WTC11 (cell line): ENCODE measurements around the gene ITK. TPM values are rescaled to one million over a fixed set of nuclear protein-coding genes. Genes with fewer than 3 reads are reported as not detected.

ENCODE experiments used
- ATAC-seq: fragments of 200-7000 bp; cut with Tn5 transposase; 2 replicates; pipeline ENCODE4 v1.10.0; 2021; ENCODE audit warnings: mild to moderate bottlenecking, moderate library complexity
- CTCF ChIA-PET: fragments of 300-600 bp; sonication (Branson Sonifier 250); formaldehyde crosslinking; loops from one replicate; lab custom pipeline; 2021; ENCODE audit warnings: antibody characterized with exemption; lab: Charles Lee
- POLR2A ChIA-PET: fragments of 350-600 bp; sonication (Branson Sonifier 250); formaldehyde crosslinking; loops from one replicate; lab custom pipeline; 2021; ENCODE audit warnings: antibody characterized with exemption; lab: Charles Lee
- DNase-seq: peaks from one replicate; pipeline ENCODE4 v3.0.0; 2021; ENCODE audit warnings: low spot score
- H3K27ac Mint-ChIP-seq: 2 replicates; pipeline ENCODE4 v1.8.0; 2021; ENCODE audit warnings: mixed read lengths
- H3K27me3 Mint-ChIP-seq: 2 replicates; pipeline ENCODE4 v1.8.0; 2021; ENCODE audit warnings: low read depth, mild to moderate bottlenecking, moderate library complexity, mixed read lengths
- H3K36me3 Mint-ChIP-seq: 2 replicates; pipeline ENCODE4 v1.8.0; 2021; ENCODE audit warnings: mixed read lengths
- H3K4me1 Mint-ChIP-seq: 2 replicates; pipeline ENCODE4 v1.8.0; 2022; ENCODE audit warnings: mixed read lengths
- H3K4me3 Mint-ChIP-seq: 2 replicates; pipeline ENCODE4 v1.8.0; 2021; ENCODE audit warnings: mild to moderate bottlenecking, moderate library complexity, mixed read lengths
- H3K9me3 Mint-ChIP-seq: 2 replicates; pipeline ENCODE4 v1.8.0; 2021; ENCODE audit warnings: mixed read lengths
- CBFB ChIP-seq: sonication (generic); formaldehyde crosslinking; IDR thresholded peaks from 2 replicates; pipeline ENCODE4 v1.8.1; 2022; ENCODE audit warnings: mild to moderate bottlenecking, low read depth, missing genetic modification reagents
- CREB1 ChIP-seq: sonication (generic); formaldehyde crosslinking; IDR thresholded peaks from 2 replicates; pipeline ENCODE4 v1.8.0; 2023; ENCODE audit warnings: mild to moderate bottlenecking, missing genetic modification reagents
- NR3C1 ChIP-seq: sonication (generic); formaldehyde crosslinking; conservative IDR thresholded peaks from 2 replicates; pipeline ENCODE4 v1.8.1; 2023; ENCODE audit warnings: low read depth, mild to moderate bottlenecking, missing genetic modification reagents
- RELA ChIP-seq: sonication (generic); formaldehyde crosslinking; IDR thresholded peaks from 2 replicates; pipeline ENCODE4 v1.8.1; 2022; ENCODE audit warnings: missing genetic modification reagents, mild to moderate bottlenecking, borderline replicate concordance
- TP53 ChIP-seq: sonication (generic); formaldehyde crosslinking; IDR thresholded peaks from 2 replicates; pipeline ENCODE4 v1.8.1; 2023; ENCODE audit warnings: mild to moderate bottlenecking, missing genetic modification reagents
- ZNF121 ChIP-seq: sonication (generic); formaldehyde crosslinking; IDR thresholded peaks from 2 replicates; pipeline ENCODE4 v1.8.0; 2023; ENCODE audit warnings: missing genetic modification reagents
- ZNF138 ChIP-seq: sonication (generic); formaldehyde crosslinking; conservative IDR thresholded peaks from 2 replicates; pipeline ENCODE4 v1.8.1; 2022; ENCODE audit warnings: mild to moderate bottlenecking, moderate library complexity, missing genetic modification reagents
- ZNF317 ChIP-seq: sonication (generic); formaldehyde crosslinking; IDR thresholded peaks from 2 replicates; pipeline ENCODE4 v1.8.1; 2023; ENCODE audit warnings: low read depth, mild to moderate bottlenecking, moderate library complexity, missing genetic modification reagents, borderline replicate concordance
- ZNF396 ChIP-seq: fragments of 250-450 bp; sonication (Bioruptor Pico); IDR thresholded peaks from 2 replicates; pipeline ENCODE4 v1.8.0; 2021; ENCODE audit warnings: mild to moderate bottlenecking, moderate library complexity, borderline replicate concordance
- total RNA-seq: library from RNA; stranded (reverse); gene quantifications from 3 replicates; pipeline ENCODE4 v1.2.3, GENCODE V29; 2021
- TF ChIP-seq, protein P1 (sequence below): sonication (generic); formaldehyde crosslinking; IDR thresholded peaks from 2 replicates; pipeline ENCODE4 v1.8.1; 2022; ENCODE audit warnings: mild to moderate bottlenecking, missing genetic modification reagents, moderate library complexity, borderline replicate concordance
- TF ChIP-seq, protein P2 (sequence below): fragments of 250-450 bp; sonication (Bioruptor Pico); IDR thresholded peaks from 2 replicates; pipeline ENCODE4 v1.9.0; 2021; ENCODE audit warnings: mild to moderate bottlenecking
- TF ChIP-seq, protein P3 (sequence below): fragments of 250-450 bp; sonication (Bioruptor Pico); IDR thresholded peaks from 2 replicates; pipeline ENCODE4 v1.9.0; 2021; ENCODE audit warnings: mild to moderate bottlenecking
- TF ChIP-seq, protein P4 (sequence below): sonication (generic); formaldehyde crosslinking; IDR thresholded peaks from 2 replicates; pipeline ENCODE4 v1.8.0; 2022; ENCODE audit warnings: mild to moderate bottlenecking, missing genetic modification reagents
- TF ChIP-seq, protein P5 (sequence below): sonication (generic); formaldehyde crosslinking; IDR thresholded peaks from 2 replicates; pipeline ENCODE4 v1.8.0; 2022; ENCODE audit warnings: mild to moderate bottlenecking, missing genetic modification reagents
- TF ChIP-seq, protein P6 (sequence below): sonication (generic); formaldehyde crosslinking; IDR thresholded peaks from 2 replicates; pipeline ENCODE4 v1.8.0; 2023; ENCODE audit warnings: mild to moderate bottlenecking, missing genetic modification reagents
- TF ChIP-seq, protein P7 (sequence below): fragments of 250-450 bp; sonication (Bioruptor Pico); IDR thresholded peaks from 2 replicates; pipeline ENCODE4 v1.9.0; 2021; ENCODE audit warnings: moderate library complexity, mild to moderate bottlenecking, inconsistent platforms, borderline replicate concordance
- TF ChIP-seq, protein P8 (sequence below): fragments of 250-450 bp; sonication (Bioruptor Pico); conservative IDR thresholded peaks from 2 replicates; pipeline ENCODE4 v1.9.0; 2021; ENCODE audit warnings: mild to moderate bottlenecking
- TF ChIP-seq, protein P9 (sequence below): sonication (generic); formaldehyde crosslinking; IDR thresholded peaks from 2 replicates; pipeline ENCODE4 v1.8.1; 2023; ENCODE audit warnings: mild to moderate bottlenecking, missing genetic modification reagents, moderate library complexity

The ITK gene
- total RNA-seq, 1 experiment from 2014 or later: 0.52 TPM

DNA sequence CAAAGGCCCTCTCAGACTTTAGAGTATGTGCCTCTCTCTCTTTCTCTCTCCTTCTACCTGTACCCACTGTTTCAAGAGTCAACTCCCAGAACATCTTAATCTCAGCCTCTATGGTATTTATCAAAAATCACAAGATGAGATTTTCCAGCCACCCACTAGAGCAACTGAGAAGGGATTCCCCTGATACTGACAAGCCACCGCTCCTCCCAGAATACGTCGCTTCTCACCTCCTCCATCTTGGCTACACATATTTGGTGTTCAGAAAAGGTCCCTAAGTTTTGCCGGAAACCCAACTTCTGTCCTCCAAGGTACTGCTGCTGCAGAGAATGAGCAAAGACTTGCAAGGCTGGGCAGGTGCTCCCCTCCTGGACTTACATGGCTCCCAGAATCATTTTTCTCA, 20.6 kb upstream of the ITK start:
- Mint-ChIP-seq H3K27ac (no peak overlapping the region), H3K9me3 (no peaks in the 10 kb centered on the region), H3K36me3 (no peaks in the 10 kb centered on the region), H3K4me1 (no peaks in the 10 kb centered on the region)
- ATAC-seq (no peak), DNase-seq (no peak)
- CTCF ChIA-PET: no interaction called here
- POLR2A ChIA-PET: no interaction called here
- TF ChIP-seq TP53 (CRISPR knock-in tag): no peak
- TF ChIP-seq, protein P1, sequence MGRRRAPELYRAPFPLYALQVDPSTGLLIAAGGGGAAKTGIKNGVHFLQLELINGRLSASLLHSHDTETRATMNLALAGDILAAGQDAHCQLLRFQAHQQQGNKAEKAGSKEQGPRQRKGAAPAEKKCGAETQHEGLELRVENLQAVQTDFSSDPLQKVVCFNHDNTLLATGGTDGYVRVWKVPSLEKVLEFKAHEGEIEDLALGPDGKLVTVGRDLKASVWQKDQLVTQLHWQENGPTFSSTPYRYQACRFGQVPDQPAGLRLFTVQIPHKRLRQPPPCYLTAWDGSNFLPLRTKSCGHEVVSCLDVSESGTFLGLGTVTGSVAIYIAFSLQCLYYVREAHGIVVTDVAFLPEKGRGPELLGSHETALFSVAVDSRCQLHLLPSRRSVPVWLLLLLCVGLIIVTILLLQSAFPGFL: no peak
- TF ChIP-seq, protein P2, sequence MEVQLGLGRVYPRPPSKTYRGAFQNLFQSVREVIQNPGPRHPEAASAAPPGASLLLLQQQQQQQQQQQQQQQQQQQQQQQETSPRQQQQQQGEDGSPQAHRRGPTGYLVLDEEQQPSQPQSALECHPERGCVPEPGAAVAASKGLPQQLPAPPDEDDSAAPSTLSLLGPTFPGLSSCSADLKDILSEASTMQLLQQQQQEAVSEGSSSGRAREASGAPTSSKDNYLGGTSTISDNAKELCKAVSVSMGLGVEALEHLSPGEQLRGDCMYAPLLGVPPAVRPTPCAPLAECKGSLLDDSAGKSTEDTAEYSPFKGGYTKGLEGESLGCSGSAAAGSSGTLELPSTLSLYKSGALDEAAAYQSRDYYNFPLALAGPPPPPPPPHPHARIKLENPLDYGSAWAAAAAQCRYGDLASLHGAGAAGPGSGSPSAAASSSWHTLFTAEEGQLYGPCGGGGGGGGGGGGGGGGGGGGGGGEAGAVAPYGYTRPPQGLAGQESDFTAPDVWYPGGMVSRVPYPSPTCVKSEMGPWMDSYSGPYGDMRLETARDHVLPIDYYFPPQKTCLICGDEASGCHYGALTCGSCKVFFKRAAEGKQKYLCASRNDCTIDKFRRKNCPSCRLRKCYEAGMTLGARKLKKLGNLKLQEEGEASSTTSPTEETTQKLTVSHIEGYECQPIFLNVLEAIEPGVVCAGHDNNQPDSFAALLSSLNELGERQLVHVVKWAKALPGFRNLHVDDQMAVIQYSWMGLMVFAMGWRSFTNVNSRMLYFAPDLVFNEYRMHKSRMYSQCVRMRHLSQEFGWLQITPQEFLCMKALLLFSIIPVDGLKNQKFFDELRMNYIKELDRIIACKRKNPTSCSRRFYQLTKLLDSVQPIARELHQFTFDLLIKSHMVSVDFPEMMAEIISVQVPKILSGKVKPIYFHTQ (CRISPR knock-in tag): no peak
- TF ChIP-seq, all 79 proteins: peak for 0
- Mint-ChIP-seq H3K27me3 (no peaks in the 10 kb centered on the region), H3K4me3 (no peak overlapping the region)

DNA sequence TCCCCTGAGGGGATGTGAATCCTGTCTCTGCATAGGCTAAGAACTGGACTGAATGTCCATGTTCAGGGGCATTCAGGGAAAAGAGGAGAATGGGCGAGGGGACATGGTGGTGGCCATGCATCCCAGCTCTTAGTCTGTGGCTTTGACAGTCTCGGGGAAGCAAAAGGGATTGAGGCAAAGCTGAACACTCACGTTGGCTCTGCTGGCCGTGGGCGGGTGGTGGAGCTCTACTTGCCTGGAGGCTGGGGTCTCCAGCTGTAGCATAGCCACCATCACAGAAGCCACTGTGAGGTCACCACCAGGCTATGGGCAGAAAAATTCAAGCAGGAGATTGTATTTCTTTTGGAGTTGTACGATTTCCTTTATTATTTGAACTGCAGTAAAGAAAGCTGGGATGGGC, 18.6 kb upstream of the ITK start:
- DNase-seq (no peak), ATAC-seq (no peak)
- Mint-ChIP-seq H3K9me3 (no peaks in the 10 kb centered on the region), H3K4me1 (no peaks in the 10 kb centered on the region), H3K36me3 (no peaks in the 10 kb centered on the region), H3K27me3 (no peaks in the 10 kb centered on the region), H3K27ac (no peak overlapping the region), H3K4me3 (no peak overlapping the region)
- POLR2A ChIA-PET: no interaction called here
- TF ChIP-seq, protein P3, sequence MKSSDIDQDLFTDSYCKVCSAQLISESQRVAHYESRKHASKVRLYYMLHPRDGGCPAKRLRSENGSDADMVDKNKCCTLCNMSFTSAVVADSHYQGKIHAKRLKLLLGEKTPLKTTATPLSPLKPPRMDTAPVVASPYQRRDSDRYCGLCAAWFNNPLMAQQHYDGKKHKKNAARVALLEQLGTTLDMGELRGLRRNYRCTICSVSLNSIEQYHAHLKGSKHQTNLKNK (CRISPR knock-in tag): no peak
- TF ChIP-seq, protein P4, sequence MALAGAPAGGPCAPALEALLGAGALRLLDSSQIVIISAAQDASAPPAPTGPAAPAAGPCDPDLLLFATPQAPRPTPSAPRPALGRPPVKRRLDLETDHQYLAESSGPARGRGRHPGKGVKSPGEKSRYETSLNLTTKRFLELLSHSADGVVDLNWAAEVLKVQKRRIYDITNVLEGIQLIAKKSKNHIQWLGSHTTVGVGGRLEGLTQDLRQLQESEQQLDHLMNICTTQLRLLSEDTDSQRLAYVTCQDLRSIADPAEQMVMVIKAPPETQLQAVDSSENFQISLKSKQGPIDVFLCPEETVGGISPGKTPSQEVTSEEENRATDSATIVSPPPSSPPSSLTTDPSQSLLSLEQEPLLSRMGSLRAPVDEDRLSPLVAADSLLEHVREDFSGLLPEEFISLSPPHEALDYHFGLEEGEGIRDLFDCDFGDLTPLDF: no peak
- no peak for TF ChIP-seq ZNF396
- TF ChIP-seq CBFB (CRISPR knock-in tag): no peak
- no peak for TF ChIP-seq ZNF138 (CRISPR knock-in tag)
- TF ChIP-seq, protein P5, sequence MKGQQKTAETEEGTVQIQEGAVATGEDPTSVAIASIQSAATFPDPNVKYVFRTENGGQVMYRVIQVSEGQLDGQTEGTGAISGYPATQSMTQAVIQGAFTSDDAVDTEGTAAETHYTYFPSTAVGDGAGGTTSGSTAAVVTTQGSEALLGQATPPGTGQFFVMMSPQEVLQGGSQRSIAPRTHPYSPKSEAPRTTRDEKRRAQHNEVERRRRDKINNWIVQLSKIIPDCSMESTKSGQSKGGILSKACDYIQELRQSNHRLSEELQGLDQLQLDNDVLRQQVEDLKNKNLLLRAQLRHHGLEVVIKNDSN (CRISPR knock-in tag): no peak
- TF ChIP-seq, protein P6, sequence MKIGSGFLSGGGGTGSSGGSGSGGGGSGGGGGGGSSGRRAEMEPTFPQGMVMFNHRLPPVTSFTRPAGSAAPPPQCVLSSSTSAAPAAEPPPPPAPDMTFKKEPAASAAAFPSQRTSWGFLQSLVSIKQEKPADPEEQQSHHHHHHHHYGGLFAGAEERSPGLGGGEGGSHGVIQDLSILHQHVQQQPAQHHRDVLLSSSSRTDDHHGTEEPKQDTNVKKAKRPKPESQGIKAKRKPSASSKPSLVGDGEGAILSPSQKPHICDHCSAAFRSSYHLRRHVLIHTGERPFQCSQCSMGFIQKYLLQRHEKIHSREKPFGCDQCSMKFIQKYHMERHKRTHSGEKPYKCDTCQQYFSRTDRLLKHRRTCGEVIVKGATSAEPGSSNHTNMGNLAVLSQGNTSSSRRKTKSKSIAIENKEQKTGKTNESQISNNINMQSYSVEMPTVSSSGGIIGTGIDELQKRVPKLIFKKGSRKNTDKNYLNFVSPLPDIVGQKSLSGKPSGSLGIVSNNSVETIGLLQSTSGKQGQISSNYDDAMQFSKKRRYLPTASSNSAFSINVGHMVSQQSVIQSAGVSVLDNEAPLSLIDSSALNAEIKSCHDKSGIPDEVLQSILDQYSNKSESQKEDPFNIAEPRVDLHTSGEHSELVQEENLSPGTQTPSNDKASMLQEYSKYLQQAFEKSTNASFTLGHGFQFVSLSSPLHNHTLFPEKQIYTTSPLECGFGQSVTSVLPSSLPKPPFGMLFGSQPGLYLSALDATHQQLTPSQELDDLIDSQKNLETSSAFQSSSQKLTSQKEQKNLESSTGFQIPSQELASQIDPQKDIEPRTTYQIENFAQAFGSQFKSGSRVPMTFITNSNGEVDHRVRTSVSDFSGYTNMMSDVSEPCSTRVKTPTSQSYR (CRISPR knock-in tag): no peak
- TF ChIP-seq NR3C1: no peak
- CTCF ChIA-PET: interaction anchor here (1.6 kb wide), 1 partner anchor 13 kb away, joined by 5 read pairs; no protein-coding TSS in a partner anchor

DNA sequence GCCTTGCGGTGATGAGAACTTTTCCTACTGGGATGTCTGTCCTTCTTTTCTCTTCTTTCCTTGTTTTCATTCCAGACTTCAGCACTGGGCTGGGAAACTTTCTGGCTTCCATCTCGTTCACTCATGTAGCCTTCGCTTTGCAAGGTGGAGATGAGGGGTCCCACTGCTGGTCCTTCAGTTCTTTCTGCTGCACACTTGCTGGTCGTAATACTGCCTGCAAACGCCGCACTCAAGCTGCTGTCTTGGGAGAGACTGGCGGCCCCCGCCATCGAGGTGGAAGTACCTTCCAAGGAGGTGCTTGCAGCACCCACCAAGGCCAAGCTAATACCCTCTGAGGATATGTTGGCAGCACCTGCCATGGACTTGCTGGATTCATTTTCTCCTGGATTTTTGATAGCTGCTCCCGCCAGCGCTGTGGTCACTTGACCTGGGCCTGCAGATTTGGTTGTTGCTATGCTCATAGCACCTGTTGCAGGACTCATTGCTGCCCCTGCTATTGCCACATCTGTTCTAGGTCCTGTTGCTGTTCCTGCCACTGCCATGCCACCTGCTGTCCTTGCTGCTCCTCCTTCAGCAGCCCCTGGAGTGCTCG, 17.6 kb upstream of the ITK start:
- H3K9me3 Mint-ChIP-seq: no peaks in the 10 kb centered on the region
- no peaks in the 10 kb centered on the region for H3K27me3 Mint-ChIP-seq
- H3K4me3 Mint-ChIP-seq: no peak overlapping the region
- H3K27ac Mint-ChIP-seq: no peak overlapping the region
- ChIA-PET CTCF (interaction anchor here (1.6 kb wide), 1 partner anchor 14 kb away, joined by 5 read pairs; no protein-coding TSS in a partner anchor), POLR2A (no interaction called here)
- ATAC-seq: no peak
- no peaks in the 10 kb centered on the region for H3K36me3 Mint-ChIP-seq
- no peak for DNase-seq
- H3K4me1 Mint-ChIP-seq: no peaks in the 10 kb centered on the region
- TF ChIP-seq CREB1: no peak
- TF ChIP-seq, protein P7, sequence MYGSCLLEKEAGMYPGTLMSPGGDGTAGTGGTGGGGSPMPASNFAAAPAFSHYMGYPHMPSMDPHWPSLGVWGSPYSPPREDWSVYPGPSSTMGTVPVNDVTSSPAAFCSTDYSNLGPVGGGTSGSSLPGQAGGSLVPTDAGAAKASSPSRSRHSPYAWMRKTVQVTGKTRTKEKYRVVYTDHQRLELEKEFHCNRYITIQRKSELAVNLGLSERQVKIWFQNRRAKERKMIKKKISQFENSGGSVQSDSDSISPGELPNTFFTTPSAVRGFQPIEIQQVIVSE: no peak
- TF ChIP-seq, protein P8, sequence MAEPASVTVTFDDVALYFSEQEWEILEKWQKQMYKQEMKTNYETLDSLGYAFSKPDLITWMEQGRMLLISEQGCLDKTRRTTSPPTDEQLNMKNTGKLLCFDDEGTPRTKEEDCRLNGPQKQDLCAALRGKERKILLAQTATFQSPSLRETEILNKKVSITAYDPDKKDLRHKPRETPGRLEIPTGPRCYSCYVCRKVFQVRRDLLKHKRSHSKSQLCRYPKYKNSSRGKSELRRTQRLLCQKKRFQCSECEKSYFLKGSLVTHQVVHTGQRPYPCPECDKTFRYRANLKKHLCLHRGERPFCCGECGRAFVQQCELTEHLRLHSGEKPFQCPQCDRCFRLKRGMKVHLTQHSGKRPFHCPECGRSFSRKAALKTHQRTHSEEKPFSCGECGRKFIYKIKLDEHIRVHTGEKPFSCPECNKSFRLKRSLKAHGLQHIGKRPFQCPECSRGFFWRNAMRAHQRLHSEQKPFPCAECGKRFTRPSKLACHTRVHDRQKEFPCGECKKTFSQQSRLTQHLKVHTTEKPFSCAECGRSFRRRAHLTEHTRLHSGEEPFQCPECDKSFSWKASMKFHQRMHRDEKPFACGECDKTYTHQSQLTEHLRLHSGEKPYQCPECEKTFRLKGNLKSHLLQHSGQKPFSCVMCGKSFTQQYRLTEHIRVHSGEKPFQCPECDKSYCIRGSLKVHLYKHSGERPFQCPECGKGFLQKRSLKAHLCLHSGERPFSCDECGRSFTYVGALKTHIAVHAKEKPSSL: no peak
- TF ChIP-seq NR3C1: no peak
- TF ChIP-seq ZNF121 (CRISPR knock-in tag): no peak
- no peak for TF ChIP-seq TP53 (CRISPR knock-in tag)
- no peak for TF ChIP-seq ZNF317 (CRISPR knock-in tag)
- TF ChIP-seq RELA (CRISPR knock-in tag): no peak
- TF ChIP-seq, protein P9, sequence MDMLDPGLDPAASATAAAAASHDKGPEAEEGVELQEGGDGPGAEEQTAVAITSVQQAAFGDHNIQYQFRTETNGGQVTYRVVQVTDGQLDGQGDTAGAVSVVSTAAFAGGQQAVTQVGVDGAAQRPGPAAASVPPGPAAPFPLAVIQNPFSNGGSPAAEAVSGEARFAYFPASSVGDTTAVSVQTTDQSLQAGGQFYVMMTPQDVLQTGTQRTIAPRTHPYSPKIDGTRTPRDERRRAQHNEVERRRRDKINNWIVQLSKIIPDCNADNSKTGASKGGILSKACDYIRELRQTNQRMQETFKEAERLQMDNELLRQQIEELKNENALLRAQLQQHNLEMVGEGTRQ: no peak
